ENCODE measurements around the gene CUBN.

DNA sequence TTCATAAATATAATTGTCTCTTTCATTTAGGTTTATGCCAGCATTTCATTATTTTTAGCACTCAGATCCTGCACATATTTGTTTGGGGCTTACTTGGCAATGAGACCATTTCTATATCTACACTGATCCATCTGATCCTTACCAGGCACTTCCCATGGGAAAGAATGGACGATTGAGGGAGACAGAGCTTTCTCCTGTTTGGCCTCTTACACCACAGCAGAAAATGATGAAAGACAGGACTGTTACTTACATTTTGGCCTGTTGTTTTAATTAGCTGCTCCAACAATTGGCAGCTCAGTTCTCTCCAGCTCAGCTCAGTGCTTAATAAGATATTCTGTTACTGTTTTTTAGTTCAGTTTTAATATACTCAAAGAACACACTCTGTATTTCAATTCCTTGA, 234.8 kb downstream of the CUBN start:
- no peak for TF ChIP-seq CBX2 (IDR thresholded peaks at IDR 0.05; ENCODE audit: borderline replicate concordance, low read depth)
- no peak for TF ChIP-seq CTCF (IDR thresholded peaks at IDR 0.05)
- no peak for TF ChIP-seq POLR2A (IDR thresholded peaks at IDR 0.05; ENCODE audit: low read length)
- TF ChIP-seq MAX (IDR thresholded peaks at IDR 0.05) = no peak
- no peak for TF ChIP-seq ZSCAN20 (CRISPR knock-in tag; IDR thresholded peaks at IDR 0.05)
- TF ChIP-seq USF2 (IDR thresholded peaks at IDR 0.05) = no peak
- TF ChIP-seq MAZ (IDR thresholded peaks at IDR 0.05; ENCODE audit: borderline replicate concordance, low read depth, low read length) = no peak
- TF ChIP-seq CEBPB (IDR thresholded peaks at IDR 0.05) = no peak
- TF ChIP-seq ZNF302 (CRISPR knock-in tag; IDR thresholded peaks at IDR 0.05) = no peak
- no peak for TF ChIP-seq SREBF2 (IDR thresholded peaks at IDR 0.05)
- no peak for TF ChIP-seq MAFK (IDR thresholded peaks at IDR 0.05; ENCODE audit: partially characterized antibody)
- TF ChIP-seq, protein P1, sequence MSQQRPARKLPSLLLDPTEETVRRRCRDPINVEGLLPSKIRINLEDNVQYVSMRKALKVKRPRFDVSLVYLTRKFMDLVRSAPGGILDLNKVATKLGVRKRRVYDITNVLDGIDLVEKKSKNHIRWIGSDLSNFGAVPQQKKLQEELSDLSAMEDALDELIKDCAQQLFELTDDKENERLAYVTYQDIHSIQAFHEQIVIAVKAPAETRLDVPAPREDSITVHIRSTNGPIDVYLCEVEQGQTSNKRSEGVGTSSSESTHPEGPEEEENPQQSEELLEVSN (IDR thresholded peaks at IDR 0.05; ENCODE audit: borderline replicate concordance, low read depth) = no peak
